GM12892 (cell line): ENCODE results near the gene SPNS1.

ENCODE experiments used
- DNase-seq: peaks from one replicate; pipeline ENCODE4 v3.0.0; 2011; ENCODE audit not compliant: insufficient read length
- FAIRE-seq: peaks from 2 replicates; lab custom pipeline; 2011; peaks lifted over from hg19 to GRCh38; lab: Jason Lieb, UNC
- POLR2A ChIP-seq: IDR thresholded peaks from 2 replicates; pipeline ENCODE4 v1.6.1; 2011; ENCODE audit warnings: low read depth, low read length, control low read depth
- POLR2AphosphoS5 ChIP-seq: IDR thresholded peaks from 2 replicates; pipeline ENCODE4 v1.6.1; 2011; ENCODE audit warnings: low read depth, low read length, control low read depth
- TAF1 ChIP-seq: IDR thresholded peaks from 2 replicates; pipeline ENCODE4 v1.6.1; 2011; ENCODE audit warnings: low read depth, mild to moderate bottlenecking, control low read depth, low read length, borderline replicate concordance

The SPNS1 gene

GRCh38 chr16:28984091-28984490 lies 9.5 kb downstream of the SPNS1 start:
- no peak for FAIRE-seq
- TF ChIP-seq POLR2A (no peak), POLR2AphosphoS5 (no peak), TAF1 (no peak)
- DNase-seq: no peak

GRCh38 chr16:28984619-28985135 lies 10.1 kb downstream of the SPNS1 start, which contains the start of gene LAT:
Gene LAT, plus strand, starts transcription at chr16:28985052. Its CDS starts 366 bp downstream, at chr16:28985418.
- FAIRE-seq (no peak), DNase-seq (no peak)
- TF ChIP-seq TAF1: no peak
- TF ChIP-seq POLR2AphosphoS5: no peak
- TF ChIP-seq POLR2A: no peak

DNA sequence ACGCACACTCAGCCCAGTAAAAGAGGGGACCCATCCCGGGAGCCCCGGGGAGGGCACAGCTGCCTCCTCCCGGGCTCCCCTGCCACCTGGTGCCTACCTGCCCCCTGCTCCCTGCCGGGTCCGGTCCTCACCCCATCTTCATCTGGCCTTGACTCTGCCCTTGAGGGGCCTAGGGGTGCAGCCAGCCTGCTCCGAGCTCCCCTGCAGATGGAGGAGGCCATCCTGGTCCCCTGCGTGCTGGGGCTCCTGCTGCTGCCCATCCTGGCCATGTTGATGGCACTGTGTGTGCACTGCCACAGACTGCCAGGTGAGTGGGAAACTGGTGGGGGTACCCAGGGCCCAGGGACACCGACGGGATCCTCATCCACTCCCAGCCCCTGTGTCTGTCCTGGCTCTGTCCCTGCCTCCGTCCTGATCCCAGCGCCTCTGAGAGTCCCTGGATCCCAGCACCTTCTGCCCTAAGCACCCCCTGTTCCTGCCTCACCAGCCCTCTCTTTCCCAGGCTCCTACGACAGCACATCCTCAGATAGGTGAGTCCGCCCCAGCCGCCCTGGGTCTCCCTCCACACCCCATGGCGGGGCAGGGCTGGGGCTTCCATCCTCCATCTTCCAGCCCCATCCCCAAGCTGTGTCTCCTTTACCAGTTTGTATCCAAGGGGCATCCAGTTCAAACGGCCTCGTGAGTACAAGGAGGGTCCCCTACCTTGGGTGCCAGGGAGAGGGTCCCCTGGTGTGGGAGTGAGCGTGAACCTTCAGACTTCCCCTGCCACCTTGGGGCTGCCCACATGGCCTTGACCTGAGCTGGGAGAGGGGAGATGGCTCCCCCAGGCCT lies 10.8 kb downstream of the SPNS1 start:
- no peak for FAIRE-seq
- DNase-seq: no peak

GRCh38 chr16:28986046-28986445 lies 11.5 kb downstream of the SPNS1 start:
- DNase-seq (no peak), FAIRE-seq (no peak)
- TF ChIP-seq TAF1 (no peak), POLR2A (no peak), POLR2AphosphoS5 (no peak)

More for the DNA sequence above, 10.8 kb downstream of the SPNS1 start:
- TF ChIP-seq POLR2AphosphoS5 (no peak), POLR2A (no peak)

GRCh38 chr16:28986492-28986891 lies 11.9 kb downstream of the SPNS1 start:
- FAIRE-seq: no peak
- no peak for TF ChIP-seq POLR2A
- TF ChIP-seq POLR2AphosphoS5: no peak
- DNase-seq: no peak

DNA sequence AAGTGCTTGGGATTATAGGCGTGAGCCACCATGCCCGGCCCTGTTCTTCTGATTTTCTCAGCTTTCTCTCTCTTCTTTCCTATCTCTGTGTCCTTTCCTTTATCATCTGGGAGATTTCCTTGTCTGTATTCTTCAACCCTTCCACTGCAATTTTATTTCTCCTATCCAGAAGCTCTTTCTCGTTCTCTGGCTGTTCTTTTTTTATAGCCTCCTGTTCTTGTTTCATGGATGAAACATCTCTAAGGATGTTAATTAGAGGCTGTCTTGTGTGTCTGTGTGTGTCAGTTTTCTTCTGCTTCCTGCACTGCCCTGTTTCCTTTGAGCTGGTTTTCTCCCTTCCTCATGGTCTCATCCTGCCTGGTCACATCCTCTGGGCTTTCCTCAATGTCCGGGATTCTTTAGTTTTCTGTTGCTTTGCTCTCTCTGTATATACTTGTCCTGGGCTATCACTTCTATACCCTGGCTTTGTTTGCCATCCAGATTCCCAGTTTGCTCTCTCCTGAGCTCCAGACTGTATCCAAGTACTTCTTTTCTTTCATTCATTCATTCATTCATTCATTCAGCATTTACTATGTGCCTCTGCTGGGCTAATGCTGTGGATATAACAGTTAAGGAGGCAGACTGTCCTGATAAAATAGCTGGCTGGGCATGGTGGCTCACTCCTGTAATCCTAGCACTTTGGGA lies 12.7 kb downstream of the SPNS1 start:
- TF ChIP-seq POLR2A (no peak), POLR2AphosphoS5 (no peak), TAF1 (no peak)
- FAIRE-seq (no peak), DNase-seq (no peak)

DNA sequence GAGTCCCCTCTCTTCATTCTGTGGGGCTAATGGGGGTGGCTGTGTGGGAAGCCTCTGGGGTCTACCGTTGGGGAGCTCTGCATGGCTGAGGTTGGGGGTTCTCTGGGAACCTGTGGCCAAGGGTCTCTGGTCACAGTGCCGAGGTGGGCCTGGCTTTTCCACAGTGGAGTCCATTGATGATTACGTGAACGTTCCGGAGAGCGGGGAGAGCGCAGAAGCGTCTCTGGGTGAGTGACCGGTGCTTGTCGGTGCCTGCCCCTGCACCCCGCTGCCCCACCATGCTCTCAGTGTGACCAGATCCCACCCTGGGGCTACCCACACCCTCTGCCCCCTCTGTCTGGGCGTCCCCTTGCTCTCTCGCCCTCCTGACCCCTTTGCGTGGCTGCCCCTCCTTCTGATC lies 14.8 kb downstream of the SPNS1 start:
- TF ChIP-seq POLR2A (no peak), TAF1 (no peak), POLR2AphosphoS5 (no peak)
- no peak for DNase-seq
- no peak for FAIRE-seq

GRCh38 chr16:28990375-28991040 lies 15.9 kb downstream of the SPNS1 start:
- FAIRE-seq: no peak
- DNase-seq: no peak

GRCh38 chr16:28991687-28992086 lies 17.1 kb downstream of the SPNS1 start:
- FAIRE-seq: no peak
- TF ChIP-seq POLR2AphosphoS5: no peak
- no peak for TF ChIP-seq TAF1
- no peak for TF ChIP-seq POLR2A
- no peak for DNase-seq

More at GRCh38 chr16:28990375-28991040, 15.9 kb downstream of the SPNS1 start:
- TF ChIP-seq POLR2A (no peak), TAF1 (no peak), POLR2AphosphoS5 (no peak)

GRCh38 chr16:28992496-28992895 lies 17.9 kb downstream of the SPNS1 start:
- DNase-seq (no peak), FAIRE-seq (no peak)
- TF ChIP-seq POLR2AphosphoS5: no peak
- TF ChIP-seq POLR2A: no peak
- no peak for TF ChIP-seq TAF1

GRCh38 chr16:28998837-28999236 lies 24.3 kb downstream of the SPNS1 start:
- TF ChIP-seq POLR2A (no peak), POLR2AphosphoS5 (no peak), TAF1 (no peak)
- no peak for DNase-seq
- no peak for FAIRE-seq
